Measurements from ENCODE around the gene DLG4. TPM values are rescaled to one million over a fixed set of nuclear protein-coding genes. Genes with fewer than 3 reads are reported as not detected.
A peak's percentile ranks its signal among the peaks of the same experiment; 100 is the strongest.

The DLG4 gene
- total RNA-seq, 1 donor from 2014 or later = 44.3 TPM

DNA sequence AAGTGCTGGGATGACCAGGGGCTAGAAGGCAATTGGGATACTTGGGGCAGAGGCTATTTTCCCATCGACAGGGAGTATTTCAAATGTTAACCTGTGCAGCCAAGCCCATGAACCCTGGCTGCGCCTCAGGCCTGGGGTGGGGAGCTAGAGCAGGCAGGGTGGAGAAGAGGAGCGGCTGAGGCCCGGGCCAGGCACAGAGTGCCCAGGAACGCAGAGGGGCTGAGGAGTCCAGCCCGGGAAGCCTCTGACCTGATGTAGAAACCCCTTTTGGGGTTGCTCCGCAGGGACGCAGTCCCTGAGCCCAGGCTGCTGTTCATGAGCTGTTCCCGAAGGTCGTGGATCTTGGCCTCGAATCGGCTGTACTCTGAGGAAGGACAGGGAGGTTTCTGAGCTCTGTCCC, 23.7 kb downstream of the DLG4 start:
- no peaks in the 10 kb centered on the region for H3K9me3 Mint-ChIP-seq (ENCODE audit: unreplicated experiment)
- peaks cover 3% of the 10 kb centered on the region for H3K4me1 Mint-ChIP-seq (ENCODE audit: unreplicated experiment)
- peaks cover 14% of the 10 kb centered on the region for H3K27me3 Mint-ChIP-seq (ENCODE audit: unreplicated experiment)
- TF ChIP-seq, protein P1, sequence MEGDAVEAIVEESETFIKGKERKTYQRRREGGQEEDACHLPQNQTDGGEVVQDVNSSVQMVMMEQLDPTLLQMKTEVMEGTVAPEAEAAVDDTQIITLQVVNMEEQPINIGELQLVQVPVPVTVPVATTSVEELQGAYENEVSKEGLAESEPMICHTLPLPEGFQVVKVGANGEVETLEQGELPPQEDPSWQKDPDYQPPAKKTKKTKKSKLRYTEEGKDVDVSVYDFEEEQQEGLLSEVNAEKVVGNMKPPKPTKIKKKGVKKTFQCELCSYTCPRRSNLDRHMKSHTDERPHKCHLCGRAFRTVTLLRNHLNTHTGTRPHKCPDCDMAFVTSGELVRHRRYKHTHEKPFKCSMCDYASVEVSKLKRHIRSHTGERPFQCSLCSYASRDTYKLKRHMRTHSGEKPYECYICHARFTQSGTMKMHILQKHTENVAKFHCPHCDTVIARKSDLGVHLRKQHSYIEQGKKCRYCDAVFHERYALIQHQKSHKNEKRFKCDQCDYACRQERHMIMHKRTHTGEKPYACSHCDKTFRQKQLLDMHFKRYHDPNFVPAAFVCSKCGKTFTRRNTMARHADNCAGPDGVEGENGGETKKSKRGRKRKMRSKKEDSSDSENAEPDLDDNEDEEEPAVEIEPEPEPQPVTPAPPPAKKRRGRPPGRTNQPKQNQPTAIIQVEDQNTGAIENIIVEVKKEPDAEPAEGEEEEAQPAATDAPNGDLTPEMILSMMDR (IDR thresholded peaks at IDR 0.05; ENCODE audit: unreplicated experiment) = no peak
- peak overlapping the region; percentile 67 for H3K4me3 Mint-ChIP-seq (ENCODE audit: unreplicated experiment)
- H3K36me3 Mint-ChIP-seq (ENCODE audit: low read depth, unreplicated experiment) = peaks cover 37% of the 10 kb centered on the region
- DNase-seq (ENCODE audit: low spot score) = no peak
- no peak overlapping the region for H3K27ac Mint-ChIP-seq (ENCODE audit: unreplicated experiment)

DNA sequence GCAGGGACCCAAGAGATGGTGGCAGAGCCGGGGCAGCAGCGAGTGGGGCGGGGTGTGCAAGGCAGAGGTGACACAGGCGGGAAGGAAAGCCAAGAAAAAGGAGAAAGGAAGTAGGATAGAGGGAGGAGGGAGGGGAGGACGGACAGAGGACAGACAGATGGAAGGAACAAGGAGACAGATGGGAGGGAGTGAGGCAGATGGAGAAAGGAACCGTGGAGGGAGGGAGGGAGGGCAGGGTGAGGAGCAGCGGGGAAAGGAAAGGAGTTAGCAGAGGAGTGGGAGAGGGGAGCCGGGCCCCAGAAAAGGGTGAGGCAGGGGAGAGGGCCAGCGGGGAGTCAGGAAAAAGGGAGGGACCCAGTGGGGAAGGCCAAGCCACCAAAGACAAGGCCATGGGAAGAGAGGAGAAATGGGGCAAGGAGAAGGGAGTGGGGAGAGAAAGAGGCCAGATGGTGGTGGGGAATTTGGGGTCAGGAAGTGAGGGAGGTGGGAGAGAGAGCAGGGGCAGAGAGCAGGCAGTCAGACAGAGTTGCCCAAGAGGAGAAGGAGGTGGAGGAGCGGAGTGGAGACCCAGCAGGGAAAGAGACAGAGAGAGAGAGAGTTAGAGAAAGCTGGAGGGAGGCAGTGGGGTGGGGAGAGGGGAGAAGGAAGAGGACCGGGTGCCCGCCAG, 27.2 kb downstream of the DLG4 start:
- H3K27ac Mint-ChIP-seq (ENCODE audit: unreplicated experiment) = no peak overlapping the region

DNA sequence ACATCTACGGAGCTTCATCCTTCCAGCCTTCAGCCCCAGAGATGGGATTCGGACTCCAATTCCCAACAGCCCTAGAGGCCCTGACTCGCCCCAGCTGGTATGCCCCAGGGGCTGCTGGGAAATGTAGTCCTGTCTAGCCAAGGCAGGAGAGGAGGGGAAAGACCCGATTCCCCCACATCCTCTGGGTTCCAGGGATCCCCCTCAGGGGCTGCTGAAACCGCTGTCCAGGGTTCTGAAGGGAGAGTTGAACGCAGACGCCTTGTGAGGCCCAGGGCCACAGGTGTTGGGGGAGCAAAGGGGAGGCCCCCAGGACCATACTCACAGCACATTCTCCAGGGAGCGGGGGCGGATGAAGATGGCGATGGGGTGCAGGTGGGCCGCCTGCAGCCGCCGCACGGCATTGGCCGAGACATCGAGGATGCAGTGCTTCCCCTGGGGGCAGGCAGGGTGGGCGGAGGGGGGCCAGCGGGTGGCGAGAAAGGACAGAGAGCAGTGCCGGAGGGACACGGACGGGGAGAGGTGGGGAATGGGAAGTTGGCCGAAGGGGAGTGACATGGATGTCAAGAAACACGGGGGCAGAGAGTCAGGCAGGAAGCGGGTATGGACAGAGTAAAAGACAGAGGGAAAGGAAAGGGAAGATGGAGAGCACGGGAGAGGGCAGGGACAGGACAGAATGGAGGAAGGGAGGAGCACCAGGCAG, 27.9 kb downstream of the DLG4 start:
- TF ChIP-seq, protein P1 (IDR thresholded peaks at IDR 0.05; ENCODE audit: unreplicated experiment) = no peak
- H3K27ac Mint-ChIP-seq (ENCODE audit: unreplicated experiment) = no peak overlapping the region
- H3K9me3 Mint-ChIP-seq (ENCODE audit: unreplicated experiment) = no peaks in the 10 kb centered on the region
- H3K4me3 Mint-ChIP-seq (ENCODE audit: unreplicated experiment) = no peak overlapping the region
- peaks cover 30% of the 10 kb centered on the region for H3K36me3 Mint-ChIP-seq (ENCODE audit: low read depth, unreplicated experiment)
- peaks cover 10% of the 10 kb centered on the region for H3K27me3 Mint-ChIP-seq (ENCODE audit: unreplicated experiment)
- H3K4me1 Mint-ChIP-seq (ENCODE audit: unreplicated experiment) = peaks cover 3% of the 10 kb centered on the region
- DNase-seq (ENCODE audit: low spot score) = no peak

More for the DNA sequence above, 27.2 kb downstream of the DLG4 start:
- Mint-ChIP-seq H3K9me3 (ENCODE audit: unreplicated experiment) (no peaks in the 10 kb centered on the region), H3K36me3 (ENCODE audit: low read depth, unreplicated experiment) (peaks cover 36% of the 10 kb centered on the region), H3K4me3 (ENCODE audit: unreplicated experiment) (peak overlapping the region; percentile 37), H3K4me1 (ENCODE audit: unreplicated experiment) (peaks cover 3% of the 10 kb centered on the region), H3K27me3 (ENCODE audit: unreplicated experiment) (peaks cover 14% of the 10 kb centered on the region)
- TF ChIP-seq, protein P1 (IDR thresholded peaks at IDR 0.05; ENCODE audit: unreplicated experiment) = no peak
- no peak for DNase-seq (ENCODE audit: low spot score)

DNA sequence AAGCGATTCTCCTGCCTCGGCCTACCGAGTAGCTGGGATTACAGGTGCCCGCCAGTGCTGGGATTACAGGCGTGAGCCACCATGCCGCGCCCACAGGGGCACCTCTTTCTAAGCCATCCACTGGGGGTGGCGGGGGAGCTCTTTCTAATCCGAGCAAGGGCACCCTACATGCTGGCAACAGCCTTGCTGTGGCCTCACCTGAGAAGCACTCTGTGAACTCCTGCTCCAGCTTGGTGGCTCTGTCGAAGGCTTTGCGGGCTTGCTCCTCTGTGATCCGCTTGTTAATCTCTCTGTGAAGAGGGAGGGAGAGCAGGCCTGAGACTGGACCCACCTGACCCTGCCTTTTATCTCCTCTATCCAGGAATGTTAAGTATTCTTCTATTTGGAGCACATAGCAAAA, 28.6 kb downstream of the DLG4 start:
- H3K27ac Mint-ChIP-seq (ENCODE audit: unreplicated experiment) = no peak overlapping the region

More for the DNA sequence above, 28.6 kb downstream of the DLG4 start:
- no peak overlapping the region for H3K4me3 Mint-ChIP-seq (ENCODE audit: unreplicated experiment)
- H3K4me1 Mint-ChIP-seq (ENCODE audit: unreplicated experiment) = peaks cover 3% of the 10 kb centered on the region
- peaks cover 26% of the 10 kb centered on the region for H3K36me3 Mint-ChIP-seq (ENCODE audit: low read depth, unreplicated experiment)
- H3K27me3 Mint-ChIP-seq (ENCODE audit: unreplicated experiment) = peaks cover 11% of the 10 kb centered on the region
- DNase-seq (ENCODE audit: low spot score) = no peak
- H3K9me3 Mint-ChIP-seq (ENCODE audit: unreplicated experiment) = no peaks in the 10 kb centered on the region
- TF ChIP-seq, protein P1 (IDR thresholded peaks at IDR 0.05; ENCODE audit: unreplicated experiment) = no peak
